Panc1 (cell line): ENCODE results near the gene MAD1L1. TPM values are rescaled to one million over a fixed set of nuclear protein-coding genes. Genes with fewer than 3 reads are reported as not detected.

Experiments
- ATAC-seq: fragments of 200-7000 bp; cut with Tn5 transposase; 2 replicates; pipeline ENCODE4 v1.9.1; 2020; ENCODE audit warnings: mild to moderate bottlenecking, moderate library complexity
- BruUV-seq: library from RNA; stranded (reverse); fragments of 400-500 nt; replicated peaks from 2 replicates; lab custom pipeline; 2021; lab: Mats Ljungman, UMichigan
- CTCF ChIA-PET: fragments of 300-600 bp; sonication (Branson Sonifier 250); formaldehyde crosslinking; loops from one replicate; lab custom pipeline; 2022; ENCODE audit warnings: antibody characterized with exemption; lab: Charles Lee
- POLR2A ChIA-PET: fragments of 300-600 bp; sonication (Branson Sonifier 250); formaldehyde crosslinking; loops from one replicate; lab custom pipeline; 2022; ENCODE audit warnings: antibody characterized with exemption; lab: Charles Lee
- DNase-seq: peaks from one replicate; pipeline ENCODE4 v3.0.0-alpha.2; 2010; ENCODE audit warnings: low read depth, low spot score
- H3K27ac ChIP-seq: 2 replicates; pipeline ENCODE4 v1.5.1; 2011; ENCODE audit warnings: mild to moderate bottlenecking, low read length, inconsistent platforms
- H3K27me3 ChIP-seq: fragments of 200-500 bp; sonication (Bioruptor generic); 2 replicates; pipeline ENCODE4 v1.6.0; 2014; ENCODE audit warnings: low read length, inconsistent platforms; ENCODE audit not compliant: control insufficient read depth, insufficient read depth
- H3K36me3 ChIP-seq: fragments of 200-500 bp; sonication (Bioruptor generic); 2 replicates; pipeline ENCODE4 v1.5.1; 2014; ENCODE audit warnings: inconsistent platforms, mild to moderate bottlenecking, low read length, moderate library complexity; ENCODE audit not compliant: control insufficient read depth, insufficient read depth
- H3K4me1 ChIP-seq: 2 replicates; pipeline ENCODE4 v1.5.1; 2011; ENCODE audit warnings: inconsistent platforms, mild to moderate bottlenecking, low read length, moderate library complexity; ENCODE audit not compliant: control insufficient read depth, insufficient read depth
- H3K4me3 ChIP-seq, 2 experiments: 2 replicates each; pipeline ENCODE4 v1.5.1; 2011 to 2012; ENCODE audit warnings: low read depth in 2 of 2, low read length in 2 of 2, mild to moderate bottlenecking in 2 of 2, inconsistent platforms in 1 of 2, moderate library complexity in 1 of 2
- H3K9me3 ChIP-seq: fragments of 200-500 bp; sonication (Bioruptor generic); 2 replicates; pipeline ENCODE4 v1.5.1; 2014; ENCODE audit warnings: low read depth, mild to moderate bottlenecking, inconsistent platforms, low read length, moderate library complexity; ENCODE audit not compliant: control insufficient read depth, insufficient read depth
- POLR2AphosphoS5 ChIP-seq: IDR thresholded peaks from 2 replicates; pipeline ENCODE4 v1.6.1; 2012; ENCODE audit warnings: mild to moderate bottlenecking, low read depth, low read length, moderate library complexity
- SIN3A ChIP-seq: IDR thresholded peaks from 2 replicates; pipeline ENCODE4 v1.6.1; 2012; ENCODE audit warnings: low read depth, mild to moderate bottlenecking, low read length, moderate library complexity, borderline replicate concordance; ENCODE audit not compliant: insufficient read depth
- TCF7L2 ChIP-seq: IDR thresholded peaks from 2 replicates; pipeline ENCODE4 v1.6.1; 2011; ENCODE audit warnings: mild to moderate bottlenecking, low read depth, low read length, inconsistent platforms
- in situ Hi-C: cut with HindIII; loops from 2 replicates; pipeline ENCODE4 v1.10.0; 2016; ENCODE audit warnings: low sequenced_read_pairs, low pct_unique_long_range_greater_than_20kb
- intact Hi-C: fragments of 100-400 bp; cut with micrococcal nuclease; formaldehyde crosslinking; loops from one replicate; pipeline ENCODE4 v1.10.0; 2022; ENCODE audit not compliant: unreplicated experiment
- total RNA-seq: library from RNA; stranded (reverse); gene quantifications from one replicate; pipeline ENCODE4 v1.2.1, GENCODE V29; 2021; ENCODE audit not compliant: unreplicated experiment
- TF ChIP-seq, protein P1 (sequence below): fragments of 450-650 bp; IDR thresholded peaks from 2 replicates; pipeline ENCODE4 v1.5.1; 2017; ENCODE audit warnings: mild to moderate bottlenecking
- TF ChIP-seq, protein P2 (sequence below), 2 experiments: IDR thresholded peaks; 2 replicates each; pipeline ENCODE4 v1.6.1; 2011 to 2012; ENCODE audit warnings: low read depth in 2 of 2, control low read depth in 1 of 2, low read length in 1 of 2, mild to moderate bottlenecking in 1 of 2, moderate library complexity in 1 of 2; ENCODE audit not compliant: insufficient read depth in 1 of 2

Gene MAD1L1
- total RNA-seq, 1 experiment from 2014 or later, result 70.8 TPM

DNA sequence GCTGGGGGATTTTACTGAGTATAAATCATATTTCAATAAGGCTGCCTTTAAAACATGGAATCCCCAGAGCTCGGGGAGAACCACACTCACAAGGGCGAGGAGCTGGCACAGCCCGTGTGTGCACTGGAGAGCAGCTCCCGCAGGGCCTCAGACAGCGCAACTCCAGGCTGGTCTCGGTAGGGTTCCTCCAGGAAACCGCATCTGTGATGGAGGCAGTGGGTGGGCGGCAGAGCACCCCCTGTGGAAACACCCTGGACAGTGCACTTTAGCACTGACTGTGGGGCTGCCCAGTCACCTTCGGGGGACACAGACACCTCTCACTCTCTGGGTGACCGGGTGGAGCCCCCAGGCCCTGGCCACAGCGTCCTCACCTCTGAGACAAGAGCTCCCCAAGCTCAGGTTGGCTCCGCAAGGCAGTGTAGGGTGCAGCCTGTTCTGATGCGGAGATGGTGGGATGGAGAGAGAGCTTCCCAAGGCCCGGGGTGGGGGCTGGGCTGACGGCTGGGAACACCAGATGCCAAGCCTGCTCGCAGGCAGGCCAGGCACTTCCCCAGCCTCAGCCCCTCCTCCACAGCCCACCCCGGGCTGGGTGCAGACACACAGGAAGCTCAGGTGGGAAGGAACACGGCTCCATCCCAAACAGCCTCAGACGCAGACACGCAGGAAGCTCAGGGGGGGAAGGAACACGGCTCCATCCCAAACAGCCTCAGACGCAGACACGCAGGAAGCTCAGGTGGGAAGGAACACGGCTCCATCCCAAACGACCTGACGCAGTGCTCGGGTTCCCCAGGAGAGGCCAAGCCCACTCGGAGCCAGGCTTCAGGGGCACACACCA is 224.4 kb downstream of the MAD1L1 start:
- no TSS peak for BruUV-seq
- TF ChIP-seq, protein P1, sequence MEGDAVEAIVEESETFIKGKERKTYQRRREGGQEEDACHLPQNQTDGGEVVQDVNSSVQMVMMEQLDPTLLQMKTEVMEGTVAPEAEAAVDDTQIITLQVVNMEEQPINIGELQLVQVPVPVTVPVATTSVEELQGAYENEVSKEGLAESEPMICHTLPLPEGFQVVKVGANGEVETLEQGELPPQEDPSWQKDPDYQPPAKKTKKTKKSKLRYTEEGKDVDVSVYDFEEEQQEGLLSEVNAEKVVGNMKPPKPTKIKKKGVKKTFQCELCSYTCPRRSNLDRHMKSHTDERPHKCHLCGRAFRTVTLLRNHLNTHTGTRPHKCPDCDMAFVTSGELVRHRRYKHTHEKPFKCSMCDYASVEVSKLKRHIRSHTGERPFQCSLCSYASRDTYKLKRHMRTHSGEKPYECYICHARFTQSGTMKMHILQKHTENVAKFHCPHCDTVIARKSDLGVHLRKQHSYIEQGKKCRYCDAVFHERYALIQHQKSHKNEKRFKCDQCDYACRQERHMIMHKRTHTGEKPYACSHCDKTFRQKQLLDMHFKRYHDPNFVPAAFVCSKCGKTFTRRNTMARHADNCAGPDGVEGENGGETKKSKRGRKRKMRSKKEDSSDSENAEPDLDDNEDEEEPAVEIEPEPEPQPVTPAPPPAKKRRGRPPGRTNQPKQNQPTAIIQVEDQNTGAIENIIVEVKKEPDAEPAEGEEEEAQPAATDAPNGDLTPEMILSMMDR, result no peak
- TF ChIP-seq, protein P2, sequence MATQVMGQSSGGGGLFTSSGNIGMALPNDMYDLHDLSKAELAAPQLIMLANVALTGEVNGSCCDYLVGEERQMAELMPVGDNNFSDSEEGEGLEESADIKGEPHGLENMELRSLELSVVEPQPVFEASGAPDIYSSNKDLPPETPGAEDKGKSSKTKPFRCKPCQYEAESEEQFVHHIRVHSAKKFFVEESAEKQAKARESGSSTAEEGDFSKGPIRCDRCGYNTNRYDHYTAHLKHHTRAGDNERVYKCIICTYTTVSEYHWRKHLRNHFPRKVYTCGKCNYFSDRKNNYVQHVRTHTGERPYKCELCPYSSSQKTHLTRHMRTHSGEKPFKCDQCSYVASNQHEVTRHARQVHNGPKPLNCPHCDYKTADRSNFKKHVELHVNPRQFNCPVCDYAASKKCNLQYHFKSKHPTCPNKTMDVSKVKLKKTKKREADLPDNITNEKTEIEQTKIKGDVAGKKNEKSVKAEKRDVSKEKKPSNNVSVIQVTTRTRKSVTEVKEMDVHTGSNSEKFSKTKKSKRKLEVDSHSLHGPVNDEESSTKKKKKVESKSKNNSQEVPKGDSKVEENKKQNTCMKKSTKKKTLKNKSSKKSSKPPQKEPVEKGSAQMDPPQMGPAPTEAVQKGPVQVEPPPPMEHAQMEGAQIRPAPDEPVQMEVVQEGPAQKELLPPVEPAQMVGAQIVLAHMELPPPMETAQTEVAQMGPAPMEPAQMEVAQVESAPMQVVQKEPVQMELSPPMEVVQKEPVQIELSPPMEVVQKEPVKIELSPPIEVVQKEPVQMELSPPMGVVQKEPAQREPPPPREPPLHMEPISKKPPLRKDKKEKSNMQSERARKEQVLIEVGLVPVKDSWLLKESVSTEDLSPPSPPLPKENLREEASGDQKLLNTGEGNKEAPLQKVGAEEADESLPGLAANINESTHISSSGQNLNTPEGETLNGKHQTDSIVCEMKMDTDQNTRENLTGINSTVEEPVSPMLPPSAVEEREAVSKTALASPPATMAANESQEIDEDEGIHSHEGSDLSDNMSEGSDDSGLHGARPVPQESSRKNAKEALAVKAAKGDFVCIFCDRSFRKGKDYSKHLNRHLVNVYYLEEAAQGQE (IDR thresholded peaks at IDR 0.05; ENCODE audit: insufficient read depth in 1 of 2, low read depth in 2 of 2, low read length in 1 of 2), result no peak
- no peak for TF ChIP-seq POLR2AphosphoS5
- no peak for TF ChIP-seq SIN3A
- no peak for TF ChIP-seq TCF7L2

DNA sequence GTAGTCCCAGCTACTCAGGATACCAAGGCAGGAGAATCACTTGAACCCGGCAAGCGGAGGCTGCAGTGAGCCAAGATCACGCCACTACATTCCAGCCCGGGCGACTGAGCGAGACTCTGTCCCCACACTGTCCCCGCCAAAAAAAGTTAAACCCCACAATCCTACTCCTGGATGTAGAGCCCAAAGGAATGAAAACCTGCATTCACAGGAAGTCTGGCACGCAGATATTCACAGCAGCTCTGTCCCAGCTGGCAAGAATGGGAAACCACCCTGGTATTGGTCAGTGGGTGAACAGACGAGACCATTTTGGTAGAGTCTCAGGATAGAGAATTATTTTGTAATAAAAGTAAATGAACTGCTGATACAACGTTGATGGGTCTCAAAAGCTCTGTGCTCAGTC is 225.2 kb downstream of the MAD1L1 start:
- Histone ChIP-seq H3K27me3 (no peaks in the 10 kb centered on the region), H3K4me3 (no peak overlapping the region), H3K4me1 (no peaks in the 10 kb centered on the region), H3K36me3 (no peaks in the 10 kb centered on the region), H3K27ac (no peak overlapping the region), H3K9me3 (no peaks in the 10 kb centered on the region)
- in situ Hi-C loops, result no loop called here
- intact Hi-C loops, result no loop called here
- no TSS peak for BruUV-seq
- TF ChIP-seq TCF7L2 (no peak), POLR2AphosphoS5 (no peak), SIN3A (no peak)
- TF ChIP-seq, protein P2 (IDR thresholded peaks at IDR 0.05; ENCODE audit: insufficient read depth in 1 of 2, low read depth in 2 of 2, low read length in 1 of 2), result no peak
- TF ChIP-seq, protein P1, result no peak
- DNase-seq (no peak), ATAC-seq (no peak)
- ChIA-PET CTCF (no interaction called here), POLR2A (no interaction called here)

More for the DNA sequence above, 224.4 kb downstream of the MAD1L1 start:
- DNase-seq (no peak), ATAC-seq (no peak)
- ChIA-PET POLR2A (interaction anchor here (0.6 kb wide), 1 partner anchor 81 kb away, joined by 3 read pairs; no protein-coding TSS in a partner anchor), CTCF (no interaction called here)
- intact Hi-C loops (no loop called here), in situ Hi-C loops (no loop called here)
- H3K36me3 ChIP-seq, result no peaks in the 10 kb centered on the region
- no peaks in the 10 kb centered on the region for H3K4me1 ChIP-seq
- no peak overlapping the region for H3K27ac ChIP-seq
- no peak overlapping the region for H3K4me3 ChIP-seq
- no peaks in the 10 kb centered on the region for H3K27me3 ChIP-seq
- H3K9me3 ChIP-seq, result no peaks in the 10 kb centered on the region
